ELF-1 (cell line): ENCODE data around the gene EIF3L.
A peak's percentile ranks its signal among the peaks of the same experiment; 100 is the strongest.

Experiments
- DNase-seq: peaks from one replicate; pipeline ENCODE4 v3.0.0-alpha.2; 2016; ENCODE audit warnings: low read depth, low spot score

The EIF3L gene

DNA sequence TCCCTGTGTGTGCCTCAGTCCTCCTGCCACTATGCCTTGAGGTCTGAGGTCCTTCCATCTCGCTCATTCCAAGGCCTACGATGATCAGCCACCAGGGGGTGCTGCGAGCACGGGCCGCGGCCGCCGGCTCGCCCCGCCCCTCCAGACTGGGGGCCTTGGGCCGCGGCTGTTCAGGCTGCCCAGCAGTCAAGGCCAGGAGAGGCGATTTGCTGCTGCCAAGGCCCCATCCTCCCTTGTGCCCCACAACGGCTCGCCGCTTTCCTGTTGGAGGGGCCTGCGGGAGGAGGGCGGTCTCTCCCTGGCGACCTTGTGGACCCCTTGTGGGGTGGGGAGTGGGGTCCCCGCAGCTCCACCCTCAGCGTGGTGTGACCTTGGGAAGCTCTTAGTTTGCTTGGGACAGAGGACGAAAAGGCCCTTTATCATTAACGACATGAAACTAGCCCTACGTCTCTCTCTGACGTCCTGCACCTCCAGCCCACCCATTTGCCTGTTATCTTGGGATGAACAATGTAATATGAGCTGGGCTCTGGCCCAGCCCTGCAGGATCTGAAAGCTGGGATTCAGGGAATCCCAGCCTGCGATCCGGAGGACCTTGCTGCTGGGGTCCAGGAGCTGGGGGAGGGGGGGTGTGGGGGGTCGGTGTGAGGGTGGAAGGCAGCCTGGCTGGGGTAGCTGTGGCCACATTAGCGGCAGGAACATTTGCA, 31.4 kb upstream of the EIF3L start:
- DNase-seq: peak; percentile 95

DNA sequence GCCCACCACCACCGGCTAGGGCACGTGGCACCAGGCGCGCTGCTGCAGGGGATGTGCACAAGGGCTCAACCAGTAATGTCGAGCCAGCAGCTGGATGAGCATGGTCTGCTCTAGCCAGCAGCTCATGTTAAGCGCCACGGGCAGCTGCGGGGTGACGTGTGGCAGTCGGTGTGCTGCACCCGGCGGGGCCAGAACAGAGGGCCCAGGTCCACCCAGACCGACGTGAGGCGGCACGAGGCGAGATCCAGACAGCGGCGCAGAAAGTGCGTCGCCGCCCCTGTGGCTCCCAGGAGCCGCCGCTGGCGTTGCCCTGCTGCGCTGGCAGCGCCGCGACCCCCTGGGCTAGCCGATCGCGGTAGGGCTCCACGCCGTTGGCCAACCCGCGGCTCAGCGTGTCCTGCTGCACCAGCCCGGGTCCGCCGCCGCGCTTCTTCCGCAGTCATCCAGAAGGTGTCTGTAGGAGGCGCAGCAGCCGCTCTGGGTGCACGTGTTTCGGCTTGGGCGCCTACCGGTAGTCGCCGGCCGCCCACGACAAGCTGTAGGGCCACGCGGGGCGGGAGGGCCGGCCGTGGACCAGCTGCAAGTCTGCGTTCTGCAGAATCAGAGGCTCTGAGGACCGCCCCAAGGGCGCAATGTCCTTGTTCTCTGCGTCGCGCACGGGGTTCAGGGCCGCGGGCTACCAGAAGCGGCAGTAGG, 30.7 kb upstream of the EIF3L start:
- DNase-seq: peak; percentile 77

DNA sequence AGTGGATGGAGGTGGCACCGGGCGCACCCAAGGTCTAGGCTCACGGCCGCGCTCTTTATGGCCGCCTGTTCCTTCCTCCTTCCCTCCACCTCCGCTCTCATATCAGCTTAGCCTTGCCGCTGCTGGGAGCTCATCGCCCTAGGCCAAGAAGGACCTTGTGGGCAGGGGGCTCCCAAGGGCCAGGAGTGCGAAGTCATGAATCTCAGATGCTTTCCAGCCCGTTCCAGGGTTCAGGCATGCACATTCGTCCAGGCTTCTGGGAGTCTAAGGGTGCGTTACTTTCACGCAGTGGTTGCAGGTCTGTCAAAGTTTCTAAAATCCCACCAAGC, 30.1 kb upstream of the EIF3L start:
- DNase-seq: no peak

DNA sequence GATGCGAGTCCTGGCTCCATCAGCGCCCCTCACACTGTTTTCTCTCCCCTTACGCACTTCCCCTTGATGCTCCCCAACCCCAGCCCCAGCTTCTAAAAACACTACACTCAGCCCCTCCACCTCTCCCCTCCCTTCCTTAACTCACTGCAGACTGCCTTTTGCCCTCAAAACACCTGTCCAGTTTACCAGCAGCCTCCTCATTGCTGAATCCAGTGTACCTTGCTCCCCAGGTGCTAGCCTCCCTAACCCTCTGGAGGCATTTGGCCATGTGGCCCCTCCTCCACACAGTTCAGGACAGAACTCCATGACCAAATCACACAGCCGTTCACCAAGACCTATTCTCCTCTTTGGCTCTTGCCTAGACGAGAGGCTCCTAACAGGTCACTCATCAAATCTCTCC, 28.9 kb upstream of the EIF3L start:
- no peak for DNase-seq

DNA sequence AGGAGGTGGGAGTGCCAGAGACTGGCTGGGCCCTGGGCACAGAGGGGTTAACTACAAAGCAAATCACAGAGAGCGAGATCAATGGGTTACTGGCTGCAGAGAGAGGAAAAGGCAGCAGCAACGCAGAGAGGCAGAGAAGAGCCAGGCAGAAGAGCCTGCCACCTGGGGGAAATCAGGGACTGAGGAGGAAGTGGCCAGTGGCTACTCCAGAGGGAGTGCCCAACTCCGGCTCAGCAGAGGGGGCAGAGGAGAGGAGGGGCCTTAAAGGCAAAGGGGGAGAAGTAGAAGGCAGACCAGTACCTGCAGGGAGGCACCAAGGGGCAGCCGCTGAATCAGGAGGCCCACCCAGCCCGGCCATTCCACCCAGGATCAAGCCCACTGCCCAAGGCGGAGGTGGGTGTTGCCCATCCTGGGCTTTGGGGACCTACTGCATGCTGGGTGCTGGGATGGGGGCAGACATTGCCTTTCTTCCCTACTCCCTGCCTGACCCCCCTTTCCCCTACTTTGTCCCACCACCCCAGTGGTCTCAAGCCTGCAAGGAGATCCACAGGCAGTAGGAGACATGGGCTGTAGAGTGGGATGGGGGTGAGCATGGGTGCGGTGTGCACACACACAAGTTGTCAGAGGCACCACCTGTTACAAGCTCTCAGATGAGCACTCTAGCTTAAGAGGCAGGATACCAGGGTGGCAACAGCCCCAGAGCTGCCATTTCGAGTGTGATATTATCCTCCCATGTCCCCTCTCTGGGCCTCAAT, 27.0 kb upstream of the EIF3L start:
- DNase-seq: peak; percentile 52

DNA sequence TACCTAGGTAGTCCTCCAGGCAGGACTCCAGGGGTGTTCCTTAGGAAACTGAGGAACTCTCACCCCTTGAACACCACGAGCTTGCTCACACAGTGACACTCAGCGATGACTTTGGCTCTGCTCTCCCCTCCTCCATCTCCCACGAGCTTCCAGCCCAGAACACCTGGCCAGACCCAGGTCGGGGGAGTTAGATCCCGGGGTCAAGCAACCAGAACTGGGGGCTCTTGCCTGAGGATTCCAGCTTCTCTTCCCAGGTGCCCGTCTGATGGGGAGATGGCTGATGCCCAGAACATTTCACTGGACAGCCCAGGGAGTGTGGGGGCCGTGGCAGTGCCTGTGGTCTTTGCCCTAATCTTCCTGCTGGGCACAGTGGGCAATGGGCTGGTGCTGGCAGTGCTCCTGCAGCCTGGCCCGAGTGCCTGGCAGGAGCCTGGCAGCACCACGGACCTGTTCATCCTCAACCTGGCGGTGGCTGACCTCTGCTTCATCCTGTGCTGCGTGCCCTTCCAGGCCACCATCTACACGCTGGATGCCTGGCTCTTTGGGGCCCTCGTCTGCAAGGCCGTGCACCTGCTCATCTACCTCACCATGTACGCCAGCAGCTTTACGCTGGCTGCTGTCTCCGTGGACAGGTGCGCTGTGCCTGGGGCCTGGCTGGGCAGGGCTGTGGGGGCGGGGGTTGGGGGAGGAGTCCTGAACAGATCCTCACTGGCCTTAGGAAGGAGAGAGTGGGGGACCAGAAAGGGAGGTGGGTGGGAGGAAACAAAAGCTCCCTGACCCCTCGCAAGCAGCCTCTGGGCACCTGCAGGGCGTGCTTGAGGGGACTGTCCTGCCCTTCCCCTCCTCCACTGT, 25.9 kb upstream of the EIF3L start, which contains the start of gene GALR3:
Gene GALR3 (plus strand): TSS at position 249 of the 852 bp plus-strand sequence. CDS start 25 bp downstream, at position 274.
- no peak for DNase-seq

DNA sequence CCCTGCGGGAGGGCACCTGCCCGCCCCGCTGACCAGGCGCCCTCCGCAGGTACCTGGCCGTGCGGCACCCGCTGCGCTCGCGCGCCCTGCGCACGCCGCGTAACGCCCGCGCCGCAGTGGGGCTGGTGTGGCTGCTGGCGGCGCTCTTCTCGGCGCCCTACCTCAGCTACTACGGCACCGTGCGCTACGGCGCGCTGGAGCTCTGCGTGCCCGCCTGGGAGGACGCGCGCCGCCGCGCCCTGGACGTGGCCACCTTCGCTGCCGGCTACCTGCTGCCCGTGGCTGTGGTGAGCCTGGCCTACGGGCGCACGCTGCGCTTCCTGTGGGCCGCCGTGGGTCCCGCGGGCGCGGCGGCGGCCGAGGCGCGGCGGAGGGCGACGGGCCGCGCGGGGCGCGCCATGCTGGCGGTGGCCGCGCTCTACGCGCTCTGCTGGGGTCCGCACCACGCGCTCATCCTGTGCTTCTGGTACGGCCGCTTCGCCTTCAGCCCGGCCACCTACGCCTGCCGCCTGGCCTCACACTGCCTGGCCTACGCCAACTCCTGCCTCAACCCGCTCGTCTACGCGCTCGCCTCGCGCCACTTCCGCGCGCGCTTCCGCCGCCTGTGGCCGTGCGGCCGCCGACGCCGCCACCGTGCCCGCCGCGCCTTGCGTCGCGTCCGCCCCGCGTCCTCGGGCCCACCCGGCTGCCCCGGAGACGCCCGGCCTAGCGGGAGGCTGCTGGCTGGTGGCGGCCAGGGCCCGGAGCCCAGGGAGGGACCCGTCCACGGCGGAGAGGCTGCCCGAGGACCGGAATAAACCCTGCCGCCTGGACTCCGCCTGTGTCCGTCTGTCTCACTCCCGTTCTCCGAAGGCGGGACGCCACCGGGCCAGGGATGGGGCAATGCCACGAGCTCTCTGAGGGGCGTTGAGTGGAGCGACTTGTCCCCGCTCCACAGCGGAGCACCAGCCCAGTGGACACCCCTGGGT, 24.3 kb upstream of the EIF3L start:
- DNase-seq: peak; percentile 52

DNA sequence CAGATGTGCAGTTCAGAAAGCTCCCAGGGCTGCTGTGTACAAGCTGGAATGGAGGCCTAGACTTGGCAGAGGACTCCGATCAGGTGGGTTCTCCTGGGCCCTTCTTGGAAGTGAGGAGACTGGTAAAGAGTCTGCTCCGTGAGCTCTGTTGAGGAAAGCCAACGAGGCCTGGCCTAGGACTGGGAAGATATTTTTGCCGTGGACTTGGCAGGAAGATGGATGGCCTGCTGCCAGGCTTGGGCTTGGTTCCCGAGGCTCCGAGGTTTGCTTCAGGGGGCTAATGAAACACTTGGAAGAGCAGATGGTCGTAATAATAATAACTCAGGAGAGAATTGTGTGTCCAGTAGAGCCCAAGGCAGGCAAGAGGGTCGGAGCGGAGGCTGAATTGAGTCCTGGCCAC, 22.2 kb upstream of the EIF3L start:
- no peak for DNase-seq

DNA sequence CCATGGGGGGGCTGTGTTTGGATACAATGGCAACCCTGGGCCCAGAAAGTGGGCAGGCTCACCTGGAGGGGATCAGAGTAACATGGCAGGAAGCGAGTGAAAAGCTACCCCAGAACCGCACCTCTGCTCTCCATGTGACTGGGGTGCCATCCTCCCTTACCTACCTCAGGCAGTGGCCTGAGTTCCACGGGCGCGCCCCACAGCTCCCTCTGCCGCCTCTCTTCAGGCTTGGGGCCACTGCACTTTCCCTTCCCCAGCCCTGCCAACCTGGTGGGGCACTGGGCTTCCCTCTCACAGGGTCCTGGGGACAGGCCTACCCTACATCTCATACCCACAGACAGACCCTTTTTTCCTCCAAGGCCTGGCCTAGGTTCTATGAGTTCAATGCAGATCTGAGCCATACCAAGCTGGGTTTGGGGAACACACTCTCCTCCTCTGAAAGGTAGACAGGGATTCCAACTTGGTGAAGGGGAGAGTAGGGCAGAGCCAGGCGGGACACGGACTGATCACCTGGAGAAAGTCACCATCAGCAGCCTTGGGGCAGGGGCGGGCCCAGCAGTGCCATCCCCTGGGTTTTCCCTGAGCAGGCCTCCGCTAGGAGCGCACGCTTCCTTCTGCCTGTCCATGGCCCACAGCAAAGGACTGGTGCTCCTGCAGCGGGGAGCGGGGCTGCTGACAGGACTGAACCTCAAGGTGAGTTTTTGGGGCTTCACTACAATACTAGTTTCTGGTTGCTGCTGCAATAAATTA, 19.0 kb upstream of the EIF3L start:
- no peak for DNase-seq

DNA sequence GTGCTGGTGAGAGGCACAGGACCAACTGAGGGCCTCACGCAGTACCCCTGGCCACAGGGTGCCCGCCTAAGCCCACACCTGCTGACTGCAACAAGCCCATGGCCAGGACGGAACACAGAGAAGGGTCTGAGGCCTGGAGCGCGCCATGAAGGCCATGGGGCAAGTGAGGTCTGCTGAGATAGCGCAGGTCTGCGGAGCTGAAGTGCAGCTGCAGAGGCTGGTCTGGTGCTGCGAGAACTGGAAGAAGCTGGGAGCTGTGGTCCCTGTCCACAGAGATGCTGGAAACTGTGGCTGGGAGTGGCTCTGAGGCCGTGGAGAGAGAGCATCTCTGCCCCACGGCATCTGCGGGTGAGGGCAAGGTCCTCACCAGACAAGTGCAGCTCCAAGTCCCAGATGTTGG, 17.7 kb upstream of the EIF3L start:
- no peak for DNase-seq

DNA sequence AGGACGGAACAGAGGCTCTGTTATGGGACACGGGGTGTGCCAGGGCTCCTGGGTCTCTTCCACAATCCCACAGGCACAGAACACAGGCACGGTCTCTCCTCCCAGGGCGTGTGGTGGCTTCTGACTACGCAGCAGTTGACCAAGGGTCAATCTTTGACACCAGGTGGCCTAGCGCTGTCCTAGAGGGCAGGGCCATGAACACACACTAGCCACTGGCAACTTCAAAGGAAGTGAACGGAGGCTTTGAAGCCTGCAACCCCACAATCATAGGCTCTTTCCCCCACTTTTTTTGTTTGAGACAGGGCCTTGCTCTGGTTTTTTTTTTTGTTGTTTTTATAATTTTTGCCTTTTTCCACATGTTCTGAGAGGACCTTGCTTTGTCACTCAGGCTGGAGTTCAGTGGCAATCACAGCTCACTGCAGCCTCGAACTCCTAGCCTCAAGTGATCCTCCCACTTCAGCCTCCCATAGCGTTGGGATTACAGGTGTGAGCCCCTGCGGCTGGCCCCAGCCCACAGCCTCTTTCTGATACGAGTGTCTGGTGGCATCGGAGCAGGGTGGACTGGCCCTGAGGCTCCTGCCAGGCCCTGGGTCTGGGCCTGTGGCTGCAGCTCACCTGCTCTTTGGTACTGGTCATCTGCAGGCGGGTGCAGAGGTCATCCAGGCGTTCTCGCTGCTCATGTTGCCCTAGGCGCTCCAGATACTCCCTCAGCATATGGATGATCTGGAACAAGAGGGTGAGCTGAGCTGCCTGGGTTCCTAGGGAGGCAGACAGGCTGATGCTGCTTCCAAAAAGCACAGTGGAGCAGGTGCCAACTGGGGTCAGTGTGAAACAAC, 17.0 kb upstream of the EIF3L start:
- DNase-seq: no peak

DNA sequence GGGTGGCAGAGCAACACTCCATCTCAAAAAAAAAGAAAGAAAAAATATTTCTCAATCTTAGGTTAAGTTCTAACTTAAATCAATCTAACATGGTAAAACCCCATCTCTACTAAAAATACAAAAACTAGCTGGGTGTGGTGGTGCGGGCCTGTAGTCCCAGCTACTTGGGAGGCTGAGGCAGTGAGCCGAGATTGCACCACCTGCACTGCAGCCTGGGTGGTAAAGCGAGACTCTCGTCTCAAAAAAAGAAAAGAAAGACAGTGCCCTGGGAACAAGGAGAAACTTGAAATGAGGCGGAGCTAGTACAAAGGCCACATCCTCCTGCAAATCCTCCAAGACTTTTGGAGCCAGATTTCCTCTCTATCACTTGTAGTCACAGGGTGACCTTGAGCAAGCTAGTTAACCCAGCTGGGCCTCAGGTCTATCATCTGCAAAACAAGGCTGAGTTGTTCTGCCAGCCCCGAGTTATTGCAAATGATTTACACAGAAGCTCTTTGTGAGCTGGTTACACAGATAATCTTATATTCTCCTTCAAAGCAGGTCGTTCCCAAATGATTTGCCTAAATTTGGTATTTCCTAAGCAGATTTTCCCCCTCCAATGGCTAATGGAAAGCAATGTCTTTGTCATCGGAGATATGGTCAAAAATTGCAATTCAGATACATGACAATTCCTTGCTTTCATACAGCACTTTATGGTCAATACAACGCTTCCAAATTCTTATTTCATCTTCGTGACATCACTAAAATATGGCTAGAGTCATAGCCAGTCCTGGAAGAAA, 7.0 kb upstream of the EIF3L start:
- DNase-seq: no peak

DNA sequence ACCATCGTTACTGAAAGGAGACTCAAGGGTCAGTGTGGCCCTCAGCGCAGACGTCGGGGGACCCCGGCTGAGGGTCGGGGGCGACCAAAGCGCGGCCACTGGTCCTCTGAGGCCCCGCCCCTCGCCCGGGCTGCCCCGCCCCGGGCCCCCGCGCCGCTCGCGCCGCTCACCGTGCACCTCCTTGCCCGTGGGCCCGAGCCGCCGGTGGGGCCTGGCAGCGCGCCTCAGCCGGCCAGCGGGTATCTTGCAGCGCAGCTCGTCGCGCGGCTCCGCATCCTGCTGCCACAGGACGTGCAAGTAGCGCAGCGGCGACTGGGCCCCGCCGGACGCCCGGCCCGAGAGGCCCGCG, 5.5 kb upstream of the EIF3L start:
- no peak for DNase-seq

DNA sequence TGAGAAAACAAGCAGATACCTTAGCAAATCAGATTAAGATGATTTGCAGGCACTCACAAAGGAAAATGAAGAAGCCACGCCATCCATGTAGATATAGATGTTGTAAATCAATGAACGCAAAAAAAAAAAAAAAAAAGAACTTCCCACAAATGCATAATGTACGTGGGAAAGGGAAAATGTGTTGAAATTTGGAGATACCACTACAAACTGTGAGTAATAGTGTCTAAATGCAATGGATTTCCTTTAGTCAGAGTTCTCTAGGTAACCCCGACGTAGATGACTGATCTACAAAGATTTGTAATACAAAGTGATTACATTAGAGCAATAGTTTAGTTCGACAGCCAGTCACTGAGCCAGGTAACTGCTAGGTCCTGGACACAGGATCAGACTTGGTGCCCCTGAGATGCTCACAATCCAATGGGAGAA, 4.3 kb upstream of the EIF3L start:
- no peak for DNase-seq

DNA sequence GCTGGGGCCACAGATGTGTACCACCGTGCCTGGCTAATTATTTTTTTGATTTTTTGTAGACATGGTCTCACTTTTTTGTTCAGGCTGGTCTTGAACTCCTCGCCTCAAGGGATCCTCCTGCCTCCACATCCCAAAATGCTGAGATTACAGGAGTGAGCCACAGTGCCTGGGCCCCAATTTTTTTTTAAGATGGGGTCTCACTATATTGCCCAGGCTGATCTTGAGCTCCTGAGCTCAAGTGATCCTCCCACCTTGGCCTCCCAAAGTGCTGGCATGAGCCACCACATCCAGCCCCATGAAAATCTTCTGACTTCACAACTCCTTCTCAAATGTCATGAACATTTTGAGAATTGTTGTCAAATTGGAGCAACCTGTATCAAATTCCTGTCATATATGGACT, 2.8 kb upstream of the EIF3L start:
- DNase-seq: no peak

DNA sequence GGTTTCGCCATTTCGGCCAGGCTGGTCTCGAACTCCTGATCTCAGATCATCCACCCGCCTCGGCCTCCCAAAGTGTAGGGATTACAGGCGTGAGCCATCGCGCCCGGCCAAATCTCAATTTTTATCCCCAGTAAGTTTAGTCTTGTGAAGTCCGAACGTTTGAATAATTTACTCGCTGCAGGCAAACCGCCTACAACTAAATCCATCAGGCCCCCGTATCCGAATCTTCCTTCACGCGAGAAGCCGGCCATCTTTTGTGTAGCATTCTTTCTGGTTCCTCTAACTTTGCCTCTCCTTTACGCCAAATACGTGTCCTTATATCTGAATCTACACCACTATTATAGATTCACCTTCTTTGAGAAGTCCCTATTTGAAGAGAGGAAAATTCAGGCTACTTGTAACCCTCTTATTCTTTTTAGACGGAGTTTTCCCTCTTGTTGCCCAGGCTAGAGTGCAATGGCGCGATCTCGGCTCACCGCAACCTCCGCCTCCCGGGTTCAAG, 581 bp upstream of the EIF3L start:
- DNase-seq: peak; percentile 50

DNA sequence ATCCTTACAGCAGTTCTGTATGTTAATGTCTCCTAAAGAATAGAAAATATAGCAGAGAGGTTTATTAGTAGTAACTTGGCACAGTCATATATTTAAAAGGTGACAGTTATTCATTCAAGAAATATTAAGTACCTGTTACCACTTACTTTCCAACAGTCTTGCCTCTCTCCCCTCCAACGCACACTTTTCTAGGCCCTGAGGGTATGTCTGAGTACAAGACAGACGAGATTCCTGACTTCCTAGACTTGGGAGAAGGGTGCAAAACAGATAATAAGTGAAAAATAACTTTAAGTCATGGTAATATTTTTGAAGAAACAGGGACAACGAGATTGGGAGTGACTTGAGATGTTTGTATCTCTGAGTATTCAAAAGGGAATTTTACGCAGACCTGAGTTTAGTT, 1.6 kb downstream of the EIF3L start:
- DNase-seq: no peak

DNA sequence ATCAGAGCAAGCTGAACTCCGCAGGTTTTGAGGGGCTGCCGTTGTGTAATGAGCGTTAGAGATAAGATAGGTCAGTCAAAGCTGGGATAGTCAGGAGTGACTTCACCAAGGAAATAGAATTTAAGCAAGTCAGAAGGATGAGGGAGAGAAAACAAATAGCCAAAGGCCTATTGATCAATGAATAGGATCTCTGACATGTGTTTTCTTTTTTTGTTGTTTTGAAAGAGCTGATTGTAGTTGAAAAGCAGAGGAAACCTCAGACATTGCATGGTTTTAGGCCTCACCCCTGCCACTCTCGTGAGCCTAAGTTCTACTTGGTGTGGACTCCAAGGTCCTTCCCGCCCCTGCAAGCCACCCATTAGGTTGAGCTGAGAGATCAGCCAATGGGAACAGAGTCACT, 3.2 kb downstream of the EIF3L start:
- no peak for DNase-seq
